ENCODE measurements around the gene ELF4. TPM values are rescaled to one million over a fixed set of nuclear protein-coding genes. Genes with fewer than 3 reads are reported as not detected.

ELF4 gene
- total and polyA plus RNA-seq, 2 donors from 2014 or later, result 2.6 to 18.0 TPM

- no peak overlapping the region for H3K9ac ChIP-seq (ENCODE audit: low read length in 3 of 3)
- no peak overlapping the region for H3K4me3 ChIP-seq (ENCODE audit: low read length in 3 of 3)
- intact Hi-C loops (cut with DNase I), result no loop called here
- TF ChIP-seq CTCF (IDR thresholded peaks at IDR 0.05; ENCODE audit: borderline replicate concordance, extremely low read depth, insufficient read depth), result no peak
- H3K9me3 ChIP-seq (ENCODE audit: control insufficient read depth in 2 of 3, insufficient read depth in 1 of 3, low read length in 3 of 3), result no peaks in the 10 kb centered on the region
- H3K4me1 ChIP-seq (ENCODE audit: control insufficient read depth in 2 of 3, insufficient read depth in 2 of 3, low read depth in 1 of 3, low read length in 3 of 3), result no peaks in the 10 kb centered on the region
- FAIRE-seq (no peak), DNase-seq (no peak)
- H3K27me3 ChIP-seq (ENCODE audit: control insufficient read depth, insufficient read depth, low read length), result no peaks in the 10 kb centered on the region
- H3K27ac ChIP-seq (ENCODE audit: low read depth in 2 of 2, low read length in 2 of 2), result peak overlapping the region in 1 of 2 donors; percentile 28
- no peaks in the 10 kb centered on the region for H3K36me3 ChIP-seq (ENCODE audit: control insufficient read depth in 2 of 3, insufficient read depth in 3 of 3, low read length in 3 of 3)
Observed at GRCh38 chrX:130114141-130114588, 3.9 kb upstream of the ELF4 start.

- Histone ChIP-seq H3K9ac (ENCODE audit: low read length in 3 of 3) (no peak overlapping the region), H3K4me1 (ENCODE audit: control insufficient read depth in 2 of 3, insufficient read depth in 2 of 3, low read depth in 1 of 3, low read length in 3 of 3) (peaks cover 0 to 3% (median 0%) of the 10 kb centered on the region in 3 donors), H3K27me3 (ENCODE audit: control insufficient read depth, insufficient read depth, low read length) (no peaks in the 10 kb centered on the region), H3K27ac (ENCODE audit: low read depth in 2 of 2, low read length in 2 of 2) (no peak overlapping the region), H3K4me3 (ENCODE audit: low read length in 3 of 3) (no peak overlapping the region), H3K9me3 (ENCODE audit: control insufficient read depth in 2 of 3, insufficient read depth in 1 of 3, low read length in 3 of 3) (no peaks in the 10 kb centered on the region), H3K36me3 (ENCODE audit: control insufficient read depth in 2 of 3, insufficient read depth in 3 of 3, low read length in 3 of 3) (no peaks in the 10 kb centered on the region)
- TF ChIP-seq CTCF (IDR thresholded peaks at IDR 0.05; ENCODE audit: borderline replicate concordance, extremely low read depth, insufficient read depth), result no peak
- intact Hi-C loops (cut with DNase I), result no loop called here
- FAIRE-seq (no peak), DNase-seq (peak in 2 of 5 donors; percentile 51 to 74)
Observed at GRCh38 chrX:130111220-130112154, 1.2 kb upstream of the ELF4 start.

GRCh38 chrX:130109429-130110378 is 593 bp downstream of the ELF4 start:
- Histone ChIP-seq H3K4me3 (ENCODE audit: low read length in 3 of 3) (peak overlapping the region in 2 of 3 donors; percentile 45 to 55), H3K27ac (ENCODE audit: low read depth in 2 of 2, low read length in 2 of 2) (peak overlapping the region; percentile 57 to 77), H3K36me3 (ENCODE audit: control insufficient read depth in 2 of 3, insufficient read depth in 3 of 3, low read length in 3 of 3) (no peaks in the 10 kb centered on the region), H3K4me1 (ENCODE audit: control insufficient read depth in 2 of 3, insufficient read depth in 2 of 3, low read depth in 1 of 3, low read length in 3 of 3) (peaks cover 0 to 3% (median 0%) of the 10 kb centered on the region in 3 donors), H3K9me3 (ENCODE audit: control insufficient read depth in 2 of 3, insufficient read depth in 1 of 3, low read length in 3 of 3) (no peaks in the 10 kb centered on the region), H3K27me3 (ENCODE audit: control insufficient read depth, insufficient read depth, low read length) (no peaks in the 10 kb centered on the region), H3K9ac (ENCODE audit: low read length in 3 of 3) (peak overlapping the region in 2 of 3 donors; percentile 24 to 55)
- FAIRE-seq (no peak), DNase-seq (peak in 2 of 5 donors; percentile 61 to 76)
- no peak for TF ChIP-seq CTCF (IDR thresholded peaks at IDR 0.05; ENCODE audit: borderline replicate concordance, extremely low read depth, insufficient read depth)
- intact Hi-C loops (cut with DNase I), result no loop called here
